Measurements from ENCODE around the gene ADAT2. TPM values are rescaled to one million over a fixed set of nuclear protein-coding genes. Genes with fewer than 3 reads are reported as not detected.

Gene ADAT2
- 3.4 and 4.2 TPM in 2 replicates for total RNA-seq
- 3.1 and 4.8 TPM in 2 replicates for polyA plus RNA-seq

GRCh38 chr6:143450453-143451371 is at the start of gene ADAT2, which contains the start of gene PEX3:
TSS of gene ADAT2 (minus strand) at chr6:143450695. CDS start at chr6:143450658, 37 bp downstream.
TSS of gene PEX3 (plus strand) at chr6:143450805. CDS start at chr6:143451043, 238 bp downstream.
- Histone ChIP-seq H3K9me2 (replicated peaks; ENCODE audit: insufficient read depth) (no peaks in the 10 kb centered on the region), H3K9me3 (ENCODE audit: low read depth) (no peaks in the 10 kb centered on the region), H3K36me3 (replicated peaks; ENCODE audit: insufficient read depth, low read depth) (no peaks in the 10 kb centered on the region), H3K4me3 (peak within 1 kb of the TSS; percentile 84), H4K20me1 (ENCODE audit: insufficient read depth, poor library complexity, severe bottlenecking) (no peaks in the 10 kb centered on the region), H3K79me2 (peaks cover 48% of the 10 kb centered on the region), H3K4me2 (peak within 1 kb of the TSS; percentile 91), H3K27ac (peak within 1 kb of the TSS; percentile 87), H3K4me1 (ENCODE audit: insufficient read depth) (peaks cover 8% of the 10 kb centered on the region), H3K27me3 (no peaks in the 10 kb centered on the region), H2AFZ (peak within 1 kb of the TSS; percentile 100)
- peak; percentile 96 for DNase-seq (ENCODE audit: low spot score)
- under 1% methylated on average over 56 of the region's 56 CpGs for WGBS (ENCODE audit: low lambda C conversion rate, missing lambda C conversion rate)
- TF ChIP-seq CTCF (IDR thresholded peaks at IDR 0.05; ENCODE audit: poor library complexity) (no peak), EZH2phosphoT487 (IDR thresholded peaks at IDR 0.05; ENCODE audit: low read depth, severe bottlenecking, unreplicated experiment) (no peak), EZH2 (IDR thresholded peaks at IDR 0.05; ENCODE audit: borderline replicate concordance) (no peak)

- no peak overlapping the region for H3K4me3 ChIP-seq
- no peaks in the 10 kb centered on the region for H3K27me3 ChIP-seq
- H3K4me1 ChIP-seq (ENCODE audit: insufficient read depth): no peaks in the 10 kb centered on the region
- H3K27ac ChIP-seq: no peak overlapping the region
- no peak for TF ChIP-seq EZH2 (IDR thresholded peaks at IDR 0.05; ENCODE audit: borderline replicate concordance)
- no peak for TF ChIP-seq CTCF (IDR thresholded peaks at IDR 0.05; ENCODE audit: poor library complexity)
- TF ChIP-seq EZH2phosphoT487 (IDR thresholded peaks at IDR 0.05; ENCODE audit: low read depth, severe bottlenecking, unreplicated experiment): no peak
- no peaks in the 10 kb centered on the region for H4K20me1 ChIP-seq (ENCODE audit: insufficient read depth, poor library complexity, severe bottlenecking)
- H3K9me3 ChIP-seq (ENCODE audit: low read depth): no peaks in the 10 kb centered on the region
- WGBS (ENCODE audit: low lambda C conversion rate, missing lambda C conversion rate): 63% methylated on average over 4 of the region's 4 CpGs
- peaks cover 2% of the 10 kb centered on the region for H3K79me2 ChIP-seq
- DNase-seq (ENCODE audit: low spot score): no peak
- no peaks in the 10 kb centered on the region for H3K36me3 ChIP-seq (replicated peaks; ENCODE audit: insufficient read depth, low read depth)
- no peak overlapping the region for H3K4me2 ChIP-seq
- H2AFZ ChIP-seq: no peak overlapping the region
- H3K9me2 ChIP-seq (replicated peaks; ENCODE audit: insufficient read depth): no peaks in the 10 kb centered on the region
Observed at GRCh38 chr6:143498428-143498827, 47.9 kb upstream of the ADAT2 start.

- no peak for TF ChIP-seq EZH2phosphoT487 (IDR thresholded peaks at IDR 0.05; ENCODE audit: low read depth, severe bottlenecking, unreplicated experiment)
- no peak for TF ChIP-seq EZH2 (IDR thresholded peaks at IDR 0.05; ENCODE audit: borderline replicate concordance)
- no peak for DNase-seq (ENCODE audit: low spot score)
- Histone ChIP-seq H3K4me1 (ENCODE audit: insufficient read depth) (no peaks in the 10 kb centered on the region), H3K36me3 (replicated peaks; ENCODE audit: insufficient read depth, low read depth) (no peaks in the 10 kb centered on the region), H3K4me2 (no peak overlapping the region), H3K9me2 (replicated peaks; ENCODE audit: insufficient read depth) (no peaks in the 10 kb centered on the region), H3K27ac (no peak overlapping the region), H3K27me3 (no peaks in the 10 kb centered on the region), H3K9me3 (ENCODE audit: low read depth) (no peaks in the 10 kb centered on the region), H4K20me1 (ENCODE audit: insufficient read depth, poor library complexity, severe bottlenecking) (no peaks in the 10 kb centered on the region), H2AFZ (no peak overlapping the region), H3K79me2 (no peaks in the 10 kb centered on the region), H3K4me3 (no peak overlapping the region)
- 100% methylated on average over 1 of the region's 1 CpG for WGBS (ENCODE audit: low lambda C conversion rate, missing lambda C conversion rate)
Observed at GRCh38 chr6:143496974-143497373, 46.5 kb upstream of the ADAT2 start.

- 93% methylated on average over 8 of the region's 8 CpGs for WGBS (ENCODE audit: low lambda C conversion rate, missing lambda C conversion rate)
- Histone ChIP-seq H3K4me1 (ENCODE audit: insufficient read depth) (no peaks in the 10 kb centered on the region), H3K27me3 (no peaks in the 10 kb centered on the region), H2AFZ (no peak overlapping the region), H3K79me2 (no peaks in the 10 kb centered on the region), H3K9me3 (ENCODE audit: low read depth) (no peaks in the 10 kb centered on the region), H3K4me3 (no peak overlapping the region), H3K27ac (no peak overlapping the region), H3K36me3 (replicated peaks; ENCODE audit: insufficient read depth, low read depth) (no peaks in the 10 kb centered on the region), H3K4me2 (no peak overlapping the region), H3K9me2 (replicated peaks; ENCODE audit: insufficient read depth) (no peaks in the 10 kb centered on the region), H4K20me1 (ENCODE audit: insufficient read depth, poor library complexity, severe bottlenecking) (no peaks in the 10 kb centered on the region)
- no peak for DNase-seq (ENCODE audit: low spot score)
- TF ChIP-seq EZH2phosphoT487 (IDR thresholded peaks at IDR 0.05; ENCODE audit: low read depth, severe bottlenecking, unreplicated experiment) (no peak), CTCF (IDR thresholded peaks at IDR 0.05; ENCODE audit: poor library complexity) (no peak), EZH2 (IDR thresholded peaks at IDR 0.05; ENCODE audit: borderline replicate concordance) (no peak)
Observed at GRCh38 chr6:143490775-143491174, 40.3 kb upstream of the ADAT2 start.
